NCI-H2029 (cell line): ENCODE measurements around the gene SEBOX.

Experiments
- DNase-seq: peaks from one replicate; lab custom pipeline; 2025; lab: John Stamatoyannopoulos, UW

SEBOX gene, protein sequence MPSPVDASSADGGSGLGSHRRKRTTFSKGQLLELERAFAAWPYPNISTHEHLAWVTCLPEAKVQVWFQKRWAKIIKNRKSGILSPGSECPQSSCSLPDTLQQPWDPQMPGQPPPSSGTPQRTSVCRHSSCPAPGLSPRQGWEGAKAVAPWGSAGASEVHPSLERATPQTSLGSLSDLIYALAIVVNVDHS

DNA sequence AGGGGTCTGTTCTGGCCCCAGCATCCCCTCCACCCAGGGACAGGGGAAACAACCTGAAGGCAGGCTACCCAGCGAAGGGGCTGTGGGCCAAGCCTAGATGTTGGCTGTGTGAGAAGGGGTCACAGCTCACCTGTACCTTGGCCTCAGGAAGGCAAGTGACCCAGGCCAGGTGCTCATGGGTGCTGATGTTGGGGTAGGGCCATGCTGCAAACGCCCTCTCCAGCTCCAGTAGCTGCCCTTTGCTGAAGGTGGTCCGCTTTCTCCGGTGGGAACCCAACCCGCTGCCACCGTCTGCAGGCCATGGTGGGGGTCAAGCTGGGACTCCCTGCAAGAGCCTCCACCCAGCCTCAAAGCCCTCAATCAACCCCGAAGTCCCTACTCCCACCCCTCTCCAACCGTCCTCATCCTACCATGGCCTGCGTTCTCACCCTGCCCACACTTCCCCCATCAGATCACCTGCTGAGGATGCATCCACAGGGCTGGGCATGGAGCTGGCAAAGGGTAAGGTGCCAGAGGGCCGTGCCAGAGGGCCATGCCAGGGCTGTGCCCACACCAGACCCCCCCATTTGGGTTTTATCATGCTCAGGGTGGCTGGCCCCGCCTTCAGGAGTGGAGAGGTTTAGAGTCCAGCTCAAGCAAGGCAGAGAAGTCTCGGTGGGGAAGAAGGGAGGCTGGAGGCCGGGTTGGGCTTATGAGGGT lies at the start of gene SEBOX:
TSS of gene SEBOX (minus strand) at position 535 of the 699 bp plus-strand sequence. CDS start at position 487, 48 bp downstream.
- DNase-seq: no peak

DNA sequence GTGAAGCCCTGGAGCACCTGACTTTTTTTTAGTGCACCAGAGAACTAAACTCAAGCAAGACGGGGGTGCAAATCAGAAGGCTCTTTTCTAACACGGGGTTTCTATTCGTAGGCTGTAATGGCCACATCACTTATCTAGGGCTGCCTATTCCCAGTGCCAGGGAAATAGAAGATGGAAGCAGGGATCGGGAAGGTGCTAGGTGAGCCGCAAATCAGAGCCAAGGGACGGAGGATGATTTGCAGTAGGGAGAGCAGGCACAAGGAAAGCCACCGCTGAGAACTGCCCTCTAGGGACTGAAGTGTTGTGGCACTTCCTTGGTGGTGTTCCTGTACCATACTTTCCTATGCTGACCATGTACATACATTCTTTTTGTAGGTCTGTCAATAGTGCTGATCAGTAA lies 48.8 kb upstream of the SEBOX start:
- DNase-seq: no peak

DNA sequence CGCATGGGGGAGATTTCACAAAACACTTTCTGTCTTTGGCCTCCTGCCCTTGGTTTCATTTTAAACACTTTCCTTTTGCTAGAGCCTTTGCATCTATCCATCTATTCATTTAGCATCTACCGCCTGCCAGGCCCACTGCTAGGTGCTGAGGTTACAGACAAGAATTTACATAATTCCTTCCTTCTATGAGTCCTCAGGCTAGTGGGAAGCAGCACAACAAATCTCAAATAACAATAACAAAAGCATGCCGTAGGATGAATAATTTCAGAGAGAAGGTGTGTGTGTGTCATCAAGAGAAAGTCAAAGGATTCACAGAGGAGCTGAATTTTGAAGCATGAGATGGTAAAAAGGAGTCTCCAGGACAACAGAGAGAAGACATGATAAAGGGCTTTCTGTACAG lies 47.1 kb upstream of the SEBOX start:
- no peak for DNase-seq

DNA sequence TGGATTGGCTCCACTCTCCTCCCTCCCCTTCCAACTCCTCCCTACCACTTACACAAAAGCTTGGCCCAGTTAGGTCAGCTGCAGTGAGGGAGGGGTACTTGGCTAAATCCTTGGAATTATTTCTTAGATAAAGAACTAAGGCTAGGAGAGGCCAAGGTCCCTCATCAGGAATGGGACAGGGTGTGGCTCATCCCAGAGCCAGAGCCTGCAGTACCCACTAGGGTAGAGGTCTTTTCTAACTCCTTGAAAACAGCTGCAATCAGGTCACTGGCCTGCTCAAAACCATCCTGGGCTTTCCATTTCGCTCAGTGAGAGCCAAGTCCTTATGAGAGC lies 42.9 kb upstream of the SEBOX start:
- DNase-seq: no peak

DNA sequence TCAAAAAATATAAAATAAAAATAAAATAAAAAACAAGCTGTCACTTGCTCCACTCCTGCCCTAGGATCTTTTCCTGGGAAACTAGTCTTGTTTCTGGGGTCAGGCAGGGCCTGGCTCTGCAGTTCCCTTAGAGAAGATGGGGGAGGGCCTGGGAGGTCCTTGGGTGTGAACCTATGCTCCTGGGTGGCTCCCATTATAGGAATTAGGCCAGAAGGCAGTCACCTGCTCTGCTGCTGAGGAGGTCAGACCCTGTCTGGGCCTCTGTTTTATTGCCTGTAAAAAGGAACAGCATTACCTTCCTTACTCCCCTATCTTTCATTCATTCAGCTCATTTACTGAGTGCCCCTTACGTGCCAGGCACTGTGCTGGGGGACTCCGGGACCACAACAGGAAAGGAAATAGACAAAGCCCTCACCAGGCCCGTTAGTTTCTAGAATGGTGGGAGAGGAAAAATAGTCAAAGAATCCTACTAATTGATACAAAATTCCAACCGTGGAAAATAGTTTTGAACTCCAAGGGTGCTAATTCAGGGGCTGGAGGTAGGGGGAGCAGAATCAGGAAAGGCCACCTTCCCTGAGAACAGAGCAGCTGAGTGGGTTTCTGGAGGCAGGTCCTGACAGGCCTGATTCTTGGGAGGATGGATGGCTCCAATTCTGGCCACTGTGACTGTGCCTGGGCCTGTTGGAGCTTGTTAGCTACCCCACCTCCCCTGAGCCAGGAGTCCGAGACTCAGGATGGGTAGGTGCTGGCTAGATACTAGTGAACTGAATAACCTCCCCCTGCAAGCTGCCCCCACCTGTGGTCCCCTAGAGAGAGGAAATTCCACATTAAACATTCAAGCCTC lies 42.4 kb upstream of the SEBOX start:
- DNase-seq: no peak

DNA sequence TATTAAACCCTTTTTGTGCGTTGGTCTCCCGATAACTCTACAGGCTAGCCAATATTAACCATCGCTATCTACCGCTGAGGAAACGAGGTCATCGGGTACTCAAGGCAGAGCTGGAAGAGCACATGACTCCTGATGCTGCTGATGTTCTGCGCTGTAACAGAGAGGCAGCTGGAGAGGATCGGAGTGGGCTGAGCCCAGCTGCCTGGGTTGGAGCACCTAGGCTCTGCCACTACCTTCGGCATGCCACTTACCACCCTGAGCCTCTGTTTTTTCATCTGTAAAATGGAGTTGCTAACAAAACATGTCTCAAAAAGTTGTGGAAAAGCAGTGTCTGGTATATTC lies 41.4 kb upstream of the SEBOX start:
- DNase-seq: no peak

DNA sequence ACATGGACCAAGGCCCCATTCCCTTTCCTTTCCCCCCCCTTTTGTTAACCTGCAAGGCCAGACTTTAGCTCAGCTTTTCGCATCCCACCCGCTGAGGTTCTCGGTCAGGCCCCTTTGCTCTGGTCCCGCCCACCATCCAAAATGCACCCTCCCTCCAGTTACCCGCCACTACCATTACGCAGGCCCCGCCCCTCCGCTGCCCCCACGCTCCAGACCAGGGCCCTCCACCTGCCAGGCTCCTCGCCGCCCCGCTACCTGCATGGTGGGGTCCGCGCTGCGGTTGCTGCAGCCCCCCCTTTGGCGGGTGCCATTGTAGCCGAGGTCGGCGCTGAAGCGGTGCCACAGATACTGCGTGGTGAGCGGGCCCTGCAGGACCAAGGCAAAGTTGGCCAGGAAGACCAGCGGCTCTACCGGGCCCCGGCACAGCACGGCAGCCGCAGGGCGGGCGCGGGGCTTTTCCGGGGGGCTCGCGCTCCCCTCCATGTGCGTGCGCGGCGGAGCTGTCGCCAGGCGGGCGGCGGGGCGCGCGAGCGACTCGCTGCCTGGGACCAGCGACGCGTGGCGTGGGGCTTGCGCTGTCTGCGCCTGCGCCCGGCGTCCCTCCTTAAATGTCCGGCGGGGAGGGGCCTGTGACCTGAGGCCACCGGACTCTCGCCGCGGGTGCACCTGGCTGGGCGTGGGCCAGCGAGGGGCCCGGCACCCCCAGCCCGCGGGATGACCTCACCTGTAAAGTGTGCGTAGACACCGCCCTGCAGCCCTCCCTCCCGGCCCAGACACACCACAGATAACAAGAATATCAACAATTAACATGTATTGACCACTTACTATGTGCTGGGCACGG lies 40.9 kb upstream of the SEBOX start, which contains the start of gene SLC46A1:
TSS of gene SLC46A1 (minus strand) at position 581 of the 841 bp plus-strand sequence. CDS start at position 483, 98 bp downstream.
- DNase-seq: no peak

DNA sequence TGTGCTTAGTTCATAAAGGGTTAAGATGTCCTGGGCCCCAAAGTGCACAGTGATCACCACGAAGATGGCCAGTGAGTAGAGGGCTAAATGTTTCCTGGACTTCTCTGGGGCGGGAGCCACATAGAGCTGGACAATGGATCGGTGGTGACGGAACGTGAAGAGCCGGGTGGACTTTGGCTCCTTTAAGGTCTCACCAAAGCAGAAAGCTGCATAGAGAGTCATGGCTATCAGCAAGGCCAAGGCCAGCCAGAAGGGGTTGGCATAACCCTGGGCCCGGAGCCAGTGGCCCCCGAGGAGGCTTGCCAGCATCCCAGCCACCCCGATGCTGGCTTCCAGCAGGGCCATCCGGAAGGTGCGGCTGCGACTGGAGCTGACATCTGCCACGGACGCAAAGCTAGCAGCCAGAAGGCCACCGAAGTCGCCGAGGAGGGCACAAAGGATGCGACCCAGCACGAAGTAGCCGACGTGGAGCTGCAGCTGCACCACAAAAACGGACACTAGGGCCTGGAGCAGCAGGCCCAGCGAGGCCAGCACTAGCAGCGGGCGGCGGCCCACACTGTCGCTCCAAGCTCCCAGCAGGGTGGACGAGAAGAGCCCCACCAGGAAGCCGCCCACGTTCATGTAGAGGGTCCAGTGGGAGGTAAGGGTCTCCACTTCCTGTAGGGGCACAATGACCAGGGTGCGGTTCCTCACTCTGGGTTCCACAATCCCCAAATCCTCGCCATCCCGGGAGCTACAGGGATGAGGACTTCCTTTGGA lies 40.0 kb upstream of the SEBOX start:
- no peak for DNase-seq

DNA sequence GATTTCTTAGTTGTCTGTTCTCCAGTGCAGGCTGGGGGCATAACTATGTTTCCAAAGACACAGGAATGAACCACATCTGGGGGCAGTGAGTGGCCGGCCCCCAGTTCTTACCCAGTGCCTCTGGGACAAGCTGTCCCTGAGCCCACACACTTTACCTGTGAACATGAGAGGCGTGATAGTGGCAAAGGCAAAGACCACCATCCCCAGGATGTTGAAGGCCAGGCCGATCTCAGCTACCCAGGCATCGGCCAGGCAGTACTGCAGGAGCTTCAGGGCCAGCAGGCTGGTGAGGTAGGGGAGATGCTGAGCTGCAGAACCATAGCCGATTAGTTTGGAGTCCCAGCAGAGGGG lies 39.4 kb upstream of the SEBOX start:
- no peak for DNase-seq

DNA sequence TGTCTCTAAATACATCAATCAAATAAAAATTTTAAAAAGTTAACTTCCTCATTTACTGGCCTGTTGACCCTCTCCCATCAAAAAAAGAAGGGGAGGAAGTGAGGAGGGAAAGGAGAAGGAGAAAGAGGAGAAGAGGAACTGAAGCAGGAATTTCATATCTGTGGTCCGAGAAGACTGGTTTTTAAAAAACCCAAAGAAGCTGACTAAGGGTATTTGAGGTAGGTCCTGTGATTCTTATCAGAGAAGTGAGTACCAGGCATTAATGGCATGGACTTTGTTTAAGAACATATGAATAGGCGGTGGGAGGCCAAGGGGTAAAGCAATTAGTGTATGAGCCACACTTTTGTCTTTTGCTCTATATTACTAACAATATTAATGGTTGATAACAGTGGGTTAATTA lies 39.0 kb upstream of the SEBOX start:
- no peak for DNase-seq

DNA sequence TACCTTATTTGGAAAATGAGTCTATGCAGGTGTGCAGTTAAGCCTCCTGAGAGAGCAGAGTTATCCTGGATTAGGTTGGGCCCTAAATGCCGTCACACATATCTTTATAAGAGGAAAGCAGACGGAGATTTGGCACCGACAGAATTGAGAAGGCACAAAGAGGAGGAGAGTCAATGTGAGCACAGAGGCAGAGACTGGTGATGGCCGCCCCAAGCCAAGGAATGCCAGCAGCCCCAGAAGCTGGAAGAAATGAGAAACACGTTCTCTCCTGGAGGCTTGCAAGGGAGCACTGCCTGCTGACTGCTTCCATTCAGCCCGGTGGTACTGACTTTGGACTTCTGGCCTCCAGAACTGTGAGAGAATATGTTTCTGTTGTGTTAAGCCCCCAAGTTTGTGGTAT lies 37.8 kb upstream of the SEBOX start:
- DNase-seq: no peak

DNA sequence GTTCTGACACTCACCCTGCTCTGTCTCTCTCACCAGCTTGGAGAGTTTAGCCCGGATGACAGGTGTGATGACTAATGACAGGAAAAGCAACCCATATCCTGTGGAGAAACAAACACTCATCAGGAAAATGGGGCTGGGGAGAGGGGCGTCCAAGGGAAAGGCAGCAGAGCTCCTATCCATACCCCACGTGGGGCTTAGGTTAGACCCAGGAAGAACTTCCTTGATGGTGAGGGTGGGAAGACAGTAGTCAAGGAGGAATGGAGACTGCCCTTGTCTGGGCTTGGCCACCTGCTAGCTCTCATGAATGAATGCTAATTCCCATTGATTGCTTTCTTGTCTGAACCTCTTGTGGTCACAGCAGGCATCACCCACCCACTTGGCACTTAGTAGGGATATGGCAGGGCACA lies 37.2 kb upstream of the SEBOX start:
- no peak for DNase-seq

DNA sequence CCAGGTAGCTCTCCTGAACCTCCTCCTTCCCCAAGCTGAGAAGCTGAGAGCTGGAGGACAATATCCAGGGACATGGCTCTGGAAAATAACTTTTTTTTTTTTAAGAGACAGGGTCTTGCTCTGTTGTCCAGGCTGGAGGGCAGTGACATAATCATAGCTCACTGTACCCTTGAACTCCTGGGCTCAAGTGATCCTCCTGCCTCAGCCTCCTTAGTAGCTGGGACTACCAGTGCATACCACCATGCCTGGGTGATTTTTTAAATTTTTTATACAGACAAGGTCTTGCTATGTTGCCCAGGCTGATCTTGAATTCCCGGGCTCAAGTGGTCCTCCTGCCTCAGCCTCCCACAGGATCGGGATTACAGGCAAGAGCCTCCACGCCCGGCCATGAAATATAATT lies 34.8 kb upstream of the SEBOX start:
- DNase-seq: no peak

DNA sequence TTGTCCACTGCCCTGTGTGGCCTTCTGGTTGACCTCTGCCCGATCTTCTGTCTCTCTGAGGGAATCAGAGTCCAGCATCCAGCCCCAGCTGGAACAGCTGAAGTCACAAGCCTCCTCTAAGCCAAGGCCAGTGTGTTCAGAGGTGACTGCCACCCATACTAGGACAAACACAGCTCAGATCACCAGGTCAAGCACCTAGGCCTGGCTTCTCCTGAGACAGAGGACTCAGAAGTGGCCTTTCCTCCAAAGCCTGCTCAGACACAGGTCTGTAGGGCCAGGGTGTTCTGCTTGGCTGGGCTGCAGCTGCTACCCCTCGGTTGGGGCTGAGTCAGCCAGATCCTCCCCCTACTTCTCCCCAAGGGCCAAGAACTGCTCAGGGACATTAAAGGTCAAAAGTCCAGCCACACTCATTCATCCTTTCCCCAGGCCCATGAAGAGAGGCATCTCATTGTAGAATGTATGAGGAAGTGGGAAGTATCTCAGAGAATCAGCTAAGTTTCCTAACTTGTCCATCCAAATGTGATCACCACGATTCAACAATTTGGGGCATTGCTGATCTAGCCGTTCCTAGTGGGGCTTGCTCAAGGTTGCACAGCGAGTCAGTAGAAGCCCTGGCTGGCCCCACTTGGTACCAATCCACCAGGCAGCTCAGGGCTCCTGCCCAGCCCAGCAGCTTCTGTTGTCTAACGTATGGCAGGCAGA lies 33.4 kb upstream of the SEBOX start:
- DNase-seq: no peak

DNA sequence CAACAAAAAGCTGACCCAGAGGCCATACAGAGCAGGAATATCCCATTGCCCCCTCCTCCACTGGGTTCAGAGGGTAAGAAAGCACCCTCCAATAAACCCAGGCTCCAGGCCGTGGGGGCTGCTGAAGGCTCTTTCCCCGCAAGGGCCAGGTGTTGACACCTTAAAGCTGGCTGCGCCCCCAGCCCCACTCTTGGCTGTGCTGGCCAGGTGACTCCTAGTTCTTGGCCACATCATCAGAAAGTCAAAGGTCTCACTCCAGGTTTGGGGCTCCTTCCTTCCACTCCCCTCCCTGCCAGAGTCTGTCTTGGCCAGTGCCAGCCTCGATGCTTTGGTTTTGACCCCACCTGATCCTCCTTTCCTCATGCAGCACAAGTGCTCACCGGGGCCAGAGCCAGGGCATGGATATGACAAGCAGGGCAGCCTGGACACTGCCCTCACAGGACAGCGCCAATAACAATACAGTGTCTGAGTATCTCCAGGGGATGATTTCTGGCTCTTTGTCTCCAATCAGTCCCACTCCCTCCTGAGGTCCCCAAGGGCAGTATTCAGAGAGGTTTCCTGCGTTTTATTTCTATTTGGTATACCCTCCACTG lies 32.8 kb upstream of the SEBOX start:
- DNase-seq: no peak

DNA sequence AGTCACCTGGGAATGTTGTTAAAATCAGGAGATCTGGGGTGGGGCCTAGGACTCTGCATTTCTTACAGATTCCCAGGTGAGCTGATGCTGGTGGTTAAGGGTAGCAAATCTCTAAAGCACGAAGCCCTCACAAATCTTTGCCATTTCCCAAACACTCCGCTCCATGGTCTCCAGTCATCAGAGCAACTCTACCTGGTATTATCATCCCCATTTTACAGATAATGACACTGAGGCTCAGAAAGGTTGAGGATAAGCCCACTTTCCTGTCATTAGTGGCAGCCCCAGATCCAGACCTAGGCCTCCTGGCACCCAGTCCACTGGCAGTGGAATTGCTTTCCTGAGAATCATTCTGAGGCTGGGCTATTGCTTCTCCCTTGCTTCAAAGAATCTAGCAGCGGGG lies 32.3 kb upstream of the SEBOX start:
- DNase-seq: no peak

DNA sequence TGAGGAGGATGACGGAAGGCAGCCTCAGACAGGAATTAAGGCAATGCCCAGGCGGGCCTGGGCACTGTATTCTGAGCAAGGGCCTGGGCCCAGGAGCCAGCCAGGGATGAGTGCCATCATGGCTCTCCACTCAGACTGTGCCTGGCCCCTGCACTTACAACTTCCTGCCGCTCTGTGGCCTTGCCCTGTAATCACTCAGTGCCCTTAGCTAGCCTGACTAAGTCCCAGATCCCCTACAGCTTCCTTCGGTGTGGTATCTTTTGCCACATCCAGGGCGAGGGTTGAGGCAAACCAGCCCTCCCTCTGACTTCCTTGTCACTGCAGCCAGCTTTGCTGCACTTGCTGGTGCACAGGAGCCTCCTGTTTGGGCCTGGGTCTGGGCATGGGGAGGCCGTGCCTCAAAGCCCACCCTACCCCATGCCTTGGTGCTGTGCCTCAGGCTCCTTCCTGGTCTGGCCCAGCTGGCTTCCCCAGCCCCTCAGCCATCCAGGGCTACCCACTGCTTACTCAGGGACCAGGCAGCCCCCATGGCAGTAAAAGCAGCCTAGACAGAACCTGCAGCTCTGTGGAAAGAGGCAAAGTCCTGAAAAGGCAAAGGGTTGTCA lies 31.7 kb upstream of the SEBOX start:
- DNase-seq: no peak

DNA sequence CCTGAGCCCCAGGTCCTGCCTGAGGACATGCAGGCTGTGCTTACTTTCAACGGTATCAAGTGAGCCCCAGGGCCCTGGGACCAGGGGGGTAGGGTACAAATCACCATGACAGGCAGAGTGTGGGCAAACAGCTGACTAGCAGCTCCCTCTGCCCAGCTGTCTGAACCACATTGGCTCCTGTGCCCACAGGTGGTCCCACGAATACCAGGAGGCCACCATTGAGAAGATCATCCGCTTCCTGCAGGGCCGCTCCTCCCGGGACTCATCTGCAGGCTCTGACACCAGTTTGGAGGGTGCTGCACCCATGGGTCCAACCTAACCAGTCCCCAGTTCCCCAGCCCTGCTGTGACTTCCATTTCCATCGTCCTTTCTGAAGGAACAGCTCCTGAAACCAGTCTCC lies 31.0 kb upstream of the SEBOX start:
- no peak for DNase-seq

DNA sequence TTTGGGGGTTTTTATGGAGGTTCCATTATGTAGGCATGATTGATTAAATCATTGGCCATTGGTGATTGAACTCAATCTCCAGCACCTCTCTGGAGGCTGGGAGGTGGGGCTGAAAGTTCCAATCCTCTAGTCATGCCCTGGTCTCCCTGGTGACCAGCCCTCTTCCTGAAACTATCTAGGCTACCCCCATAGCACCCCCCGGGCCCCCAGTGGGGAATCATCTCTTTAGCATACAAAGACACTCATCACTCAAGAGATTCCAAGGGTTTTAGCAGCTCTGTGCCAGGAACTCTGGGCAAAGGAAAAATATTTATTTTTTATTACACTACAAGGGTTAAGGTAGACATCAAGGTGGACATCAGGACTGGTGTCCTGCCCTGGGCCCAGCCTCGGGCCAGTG lies 30.4 kb upstream of the SEBOX start:
- no peak for DNase-seq
